MG63 (cell line): ENCODE measurements around the gene NXPH4. TPM values are rescaled to one million over a fixed set of nuclear protein-coding genes. Genes with fewer than 3 reads are reported as not detected.

Source experiments
- DNase-seq: peaks from one replicate; pipeline ENCODE4 v3.0.0-alpha.2; 2020
- H3K27me3 ChIP-seq: fragments of 250-450 bp; sonication (Bioruptor Pico); 2 replicates; pipeline ENCODE4 v1.5.1; 2020; ENCODE audit warnings: mild to moderate bottlenecking, moderate library complexity
- H3K36me3 ChIP-seq: fragments of 250-450 bp; sonication (Bioruptor Pico); 2 replicates; pipeline ENCODE4 v1.5.1; 2020; ENCODE audit warnings: mild to moderate bottlenecking, moderate library complexity
- H3K4me3 ChIP-seq: fragments of 250-450 bp; sonication (Bioruptor Pico); 2 replicates; pipeline ENCODE4 v1.5.1; 2020; ENCODE audit warnings: mild to moderate bottlenecking, moderate library complexity
- H3K9me3 ChIP-seq: fragments of 250-450 bp; sonication (Bioruptor Pico); 2 replicates; pipeline ENCODE4 v1.5.1; 2020; ENCODE audit warnings: mild to moderate bottlenecking, moderate library complexity
- total RNA-seq: library from RNA; depleted of rRNA; stranded (reverse); fragments of >200 nt; shearing (Covaris generic); gene quantifications from 2 replicates; pipeline ENCODE4 v1.2.3, GENCODE V29; 2014; ENCODE audit warnings: low replicate concordance

NXPH4 gene
- total RNA-seq, 1 experiment from 2014 or later = not detected

DNA sequence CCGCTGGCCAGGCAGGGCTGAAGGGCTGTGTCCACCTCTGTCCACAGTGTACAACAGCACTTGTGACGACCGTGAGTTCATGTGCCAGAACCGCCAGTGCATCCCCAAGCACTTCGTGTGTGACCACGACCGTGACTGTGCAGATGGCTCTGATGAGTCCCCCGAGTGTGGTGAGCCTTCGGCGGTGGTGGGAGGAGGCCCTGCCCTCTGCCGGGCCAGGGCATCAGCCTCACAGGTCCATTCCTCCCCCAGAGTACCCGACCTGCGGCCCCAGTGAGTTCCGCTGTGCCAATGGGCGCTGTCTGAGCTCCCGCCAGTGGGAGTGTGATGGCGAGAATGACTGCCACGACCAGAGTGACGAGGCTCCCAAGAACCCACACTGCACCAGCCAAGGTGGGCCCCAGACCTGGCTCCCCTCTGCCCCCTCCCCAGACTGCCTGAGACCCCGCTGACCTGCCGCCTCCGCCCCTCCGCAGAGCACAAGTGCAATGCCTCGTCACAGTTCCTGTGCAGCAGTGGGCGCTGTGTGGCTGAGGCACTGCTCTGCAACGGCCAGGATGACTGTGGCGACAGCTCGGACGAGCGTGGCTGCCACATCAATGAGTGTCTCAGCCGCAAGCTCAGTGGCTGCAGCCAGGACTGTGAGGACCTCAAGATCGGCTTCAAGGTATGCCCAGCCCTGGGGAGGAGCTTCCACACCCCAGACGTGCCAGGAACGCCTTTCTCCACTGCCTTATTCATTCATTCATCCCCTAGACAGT, 20.8 kb upstream of the NXPH4 start:
- H3K4me3 ChIP-seq = no peak overlapping the region
- H3K36me3 ChIP-seq = peaks cover 77% of the 10 kb centered on the region
- no peaks in the 10 kb centered on the region for H3K9me3 ChIP-seq
- DNase-seq = no peak
- no peaks in the 10 kb centered on the region for H3K27me3 ChIP-seq

DNA sequence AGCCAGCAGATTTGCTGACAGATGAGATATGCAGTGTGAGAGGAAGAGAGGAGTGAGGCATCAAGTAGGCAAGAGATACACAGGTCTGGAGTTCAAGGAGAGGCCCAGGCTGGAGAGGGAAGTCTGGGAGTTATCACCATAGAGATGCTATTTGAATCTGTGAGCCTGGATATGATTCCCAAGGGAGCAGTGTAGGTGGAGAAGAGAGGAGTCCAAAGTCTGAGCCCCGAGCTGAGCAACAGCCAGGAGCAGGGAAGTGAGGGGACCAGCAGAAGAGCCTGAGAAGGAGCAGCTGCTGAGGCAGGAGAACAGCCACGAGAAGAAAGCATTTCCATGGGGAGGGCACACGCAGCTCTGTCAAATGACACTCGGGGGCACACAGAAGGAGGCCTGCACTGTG, 20.2 kb upstream of the NXPH4 start:
- no peaks in the 10 kb centered on the region for H3K27me3 ChIP-seq
- DNase-seq = no peak
- H3K36me3 ChIP-seq = peaks cover 74% of the 10 kb centered on the region
- H3K9me3 ChIP-seq = no peaks in the 10 kb centered on the region
- H3K4me3 ChIP-seq = no peak overlapping the region

DNA sequence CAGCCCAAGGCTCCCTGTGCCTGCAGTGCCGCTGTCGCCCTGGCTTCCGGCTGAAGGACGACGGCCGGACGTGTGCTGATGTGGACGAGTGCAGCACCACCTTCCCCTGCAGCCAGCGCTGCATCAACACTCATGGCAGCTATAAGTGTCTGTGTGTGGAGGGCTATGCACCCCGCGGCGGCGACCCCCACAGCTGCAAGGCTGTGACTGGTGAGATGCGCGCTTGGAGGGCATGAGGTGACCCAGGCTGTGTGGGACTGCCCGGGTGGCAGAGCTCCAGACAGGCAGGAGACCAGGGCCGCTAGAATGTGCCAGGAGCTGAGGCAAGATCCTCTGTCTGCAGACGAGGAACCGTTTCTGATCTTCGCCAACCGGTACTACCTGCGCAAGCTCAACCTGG, 19.6 kb upstream of the NXPH4 start:
- peaks cover 70% of the 10 kb centered on the region for H3K36me3 ChIP-seq
- DNase-seq = no peak
- no peaks in the 10 kb centered on the region for H3K9me3 ChIP-seq
- H3K27me3 ChIP-seq = no peaks in the 10 kb centered on the region
- no peak overlapping the region for H3K4me3 ChIP-seq

DNA sequence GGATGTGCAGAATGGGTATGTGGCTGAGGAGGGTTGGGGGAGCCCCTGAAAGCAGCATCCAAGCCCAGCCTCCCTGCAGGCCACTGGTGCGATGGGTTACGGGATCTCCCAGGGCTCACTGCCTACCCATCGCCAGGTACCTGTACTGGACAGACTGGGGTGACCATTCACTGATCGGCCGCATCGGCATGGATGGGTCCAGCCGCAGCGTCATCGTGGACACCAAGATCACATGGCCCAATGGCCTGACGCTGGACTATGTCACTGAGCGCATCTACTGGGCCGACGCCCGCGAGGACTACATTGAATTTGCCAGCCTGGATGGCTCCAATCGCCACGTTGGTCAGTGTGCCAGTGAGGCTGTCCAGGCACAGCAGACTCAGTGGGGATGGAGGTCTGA, 18.3 kb upstream of the NXPH4 start:
- no peak for DNase-seq
- H3K36me3 ChIP-seq = peaks cover 66% of the 10 kb centered on the region
- no peaks in the 10 kb centered on the region for H3K9me3 ChIP-seq
- H3K4me3 ChIP-seq = no peak overlapping the region
- no peaks in the 10 kb centered on the region for H3K27me3 ChIP-seq

DNA sequence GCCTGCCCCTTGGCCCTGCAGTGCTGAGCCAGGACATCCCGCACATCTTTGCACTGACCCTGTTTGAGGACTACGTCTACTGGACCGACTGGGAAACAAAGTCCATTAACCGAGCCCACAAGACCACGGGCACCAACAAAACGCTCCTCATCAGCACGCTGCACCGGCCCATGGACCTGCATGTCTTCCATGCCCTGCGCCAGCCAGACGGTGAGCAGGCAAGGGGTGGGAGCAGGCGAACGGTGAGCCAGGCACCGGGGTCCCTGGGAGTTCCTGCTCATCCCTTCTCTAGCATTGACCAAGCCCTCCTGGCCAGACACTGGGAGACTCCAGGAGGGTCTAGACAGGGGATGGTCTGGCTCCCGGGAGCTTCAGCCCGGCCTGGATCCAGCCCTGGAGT, 17.4 kb upstream of the NXPH4 start:
- H3K4me3 ChIP-seq = no peak overlapping the region
- peaks cover 68% of the 10 kb centered on the region for H3K36me3 ChIP-seq
- H3K27me3 ChIP-seq = no peaks in the 10 kb centered on the region
- H3K9me3 ChIP-seq = no peaks in the 10 kb centered on the region
- DNase-seq = no peak

DNA sequence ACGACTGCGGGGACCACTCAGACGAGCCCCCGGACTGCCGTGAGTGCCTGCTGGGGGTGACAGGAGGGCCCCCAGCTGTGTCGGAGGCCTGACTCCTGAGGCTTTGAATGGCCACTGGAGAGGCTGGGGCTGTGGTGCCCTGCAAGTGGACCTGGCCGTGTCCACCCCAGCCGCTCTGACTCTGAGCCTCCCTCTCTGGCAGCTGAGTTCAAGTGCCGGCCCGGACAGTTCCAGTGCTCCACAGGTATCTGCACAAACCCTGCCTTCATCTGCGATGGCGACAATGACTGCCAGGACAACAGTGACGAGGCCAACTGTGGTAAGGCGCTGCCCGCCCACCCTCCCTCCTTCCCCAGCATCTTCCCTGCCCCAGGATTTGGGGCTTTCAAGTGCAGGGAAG, 16.1 kb upstream of the NXPH4 start:
- H3K9me3 ChIP-seq = no peaks in the 10 kb centered on the region
- H3K36me3 ChIP-seq = peaks cover 66% of the 10 kb centered on the region
- no peak for DNase-seq
- H3K27me3 ChIP-seq = no peaks in the 10 kb centered on the region
- no peak overlapping the region for H3K4me3 ChIP-seq

DNA sequence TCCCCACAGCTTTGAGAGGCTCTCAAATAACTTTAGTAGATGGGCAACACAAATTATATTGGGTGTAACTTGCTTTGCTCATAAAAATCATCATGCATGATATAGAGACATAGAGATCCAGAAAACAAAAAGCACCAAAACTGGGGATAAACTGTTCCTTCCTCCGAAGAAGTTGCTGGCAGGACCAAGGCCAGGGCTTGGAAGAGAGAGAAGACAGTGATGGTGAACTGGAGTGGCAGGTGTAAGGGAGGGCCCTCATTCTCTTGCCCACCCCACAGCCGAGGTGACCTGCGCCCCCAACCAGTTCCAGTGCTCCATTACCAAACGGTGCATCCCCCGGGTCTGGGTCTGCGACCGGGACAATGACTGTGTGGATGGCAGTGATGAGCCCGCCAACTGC, 15.4 kb upstream of the NXPH4 start:
- peaks cover 66% of the 10 kb centered on the region for H3K36me3 ChIP-seq
- no peaks in the 10 kb centered on the region for H3K9me3 ChIP-seq
- no peaks in the 10 kb centered on the region for H3K27me3 ChIP-seq
- H3K4me3 ChIP-seq = no peak overlapping the region
- DNase-seq = no peak

DNA sequence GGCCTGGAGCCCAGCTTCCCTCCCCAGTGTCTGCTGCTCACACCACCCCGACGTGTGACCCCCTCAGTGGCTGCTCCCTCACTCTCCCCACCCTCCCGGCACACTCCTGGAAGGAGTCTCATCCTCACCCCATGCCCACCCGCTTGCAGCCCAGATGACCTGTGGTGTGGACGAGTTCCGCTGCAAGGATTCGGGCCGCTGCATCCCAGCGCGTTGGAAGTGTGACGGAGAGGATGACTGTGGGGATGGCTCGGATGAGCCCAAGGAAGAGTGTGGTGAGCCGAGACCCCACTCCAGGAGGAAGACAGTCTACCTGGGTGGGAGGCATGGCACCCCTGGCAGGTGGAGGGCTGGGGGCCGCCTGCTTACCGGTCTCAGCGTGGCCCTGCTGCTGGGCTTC, 15.0 kb upstream of the NXPH4 start:
- Histone ChIP-seq H3K27me3 (no peaks in the 10 kb centered on the region), H3K36me3 (peaks cover 66% of the 10 kb centered on the region)

DNA sequence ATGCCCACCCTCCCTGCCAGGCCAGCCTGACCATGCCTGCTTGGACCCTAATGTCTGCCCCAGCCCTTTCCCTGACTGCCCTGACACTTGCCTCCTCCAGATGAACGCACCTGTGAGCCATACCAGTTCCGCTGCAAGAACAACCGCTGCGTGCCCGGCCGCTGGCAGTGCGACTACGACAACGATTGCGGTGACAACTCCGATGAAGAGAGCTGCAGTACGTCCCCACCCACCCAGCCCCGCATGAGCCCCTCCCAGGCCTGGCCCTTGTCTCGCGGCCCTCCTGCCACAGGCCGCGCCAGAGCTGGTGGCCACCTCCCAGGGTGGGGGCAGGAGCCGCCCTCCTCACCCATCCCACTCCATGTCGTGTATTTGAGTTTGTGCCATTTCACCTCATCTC, 14.3 kb upstream of the NXPH4 start:
- peaks cover 64% of the 10 kb centered on the region for H3K36me3 ChIP-seq

More for the DNA sequence above, 15.0 kb upstream of the NXPH4 start:
- no peaks in the 10 kb centered on the region for H3K9me3 ChIP-seq
- no peak for DNase-seq
- H3K4me3 ChIP-seq = no peak overlapping the region

DNA sequence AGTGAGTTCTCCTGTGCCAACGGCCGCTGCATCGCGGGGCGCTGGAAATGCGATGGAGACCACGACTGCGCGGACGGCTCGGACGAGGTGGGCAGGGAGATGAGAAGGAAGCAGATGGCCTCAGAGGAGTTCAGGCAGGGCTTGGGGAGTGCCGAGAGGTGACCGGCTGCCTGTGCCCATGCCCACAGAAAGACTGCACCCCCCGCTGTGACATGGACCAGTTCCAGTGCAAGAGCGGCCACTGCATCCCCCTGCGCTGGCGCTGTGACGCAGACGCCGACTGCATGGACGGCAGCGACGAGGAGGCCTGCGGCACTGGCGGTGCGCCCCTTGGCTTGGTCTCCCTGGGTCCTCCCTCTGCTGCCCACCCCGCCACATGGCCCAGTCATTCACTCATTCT, 13.4 kb upstream of the NXPH4 start:
- Histone ChIP-seq H3K9me3 (no peaks in the 10 kb centered on the region), H3K4me3 (no peak overlapping the region), H3K36me3 (peaks cover 59% of the 10 kb centered on the region), H3K27me3 (no peaks in the 10 kb centered on the region)
- no peak for DNase-seq

More for the DNA sequence above, 14.3 kb upstream of the NXPH4 start:
- H3K4me3 ChIP-seq = no peak overlapping the region
- no peak for DNase-seq
- no peaks in the 10 kb centered on the region for H3K27me3 ChIP-seq
- H3K9me3 ChIP-seq = no peaks in the 10 kb centered on the region

DNA sequence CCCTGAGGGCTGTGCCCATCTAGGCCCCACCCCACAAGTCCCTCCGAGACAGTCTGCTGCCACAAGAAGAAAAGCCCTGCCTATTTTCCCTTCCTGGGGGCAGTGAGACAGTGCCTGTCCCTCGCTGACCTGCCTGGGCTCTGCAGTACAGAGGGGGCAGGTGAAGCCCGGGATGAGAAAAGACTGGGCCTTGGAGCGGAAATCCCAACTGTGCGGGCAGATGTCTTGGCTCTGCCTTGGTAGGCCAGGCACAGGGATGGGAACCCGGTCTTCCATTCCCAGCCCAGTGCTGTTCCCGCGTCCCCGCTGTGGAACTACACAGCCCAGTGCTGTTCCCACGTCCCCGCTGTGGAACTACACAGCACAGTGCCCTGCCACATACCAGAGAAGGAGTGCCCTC, 12.8 kb upstream of the NXPH4 start:
- DNase-seq = no peak
- peaks cover 53% of the 10 kb centered on the region for H3K36me3 ChIP-seq

DNA sequence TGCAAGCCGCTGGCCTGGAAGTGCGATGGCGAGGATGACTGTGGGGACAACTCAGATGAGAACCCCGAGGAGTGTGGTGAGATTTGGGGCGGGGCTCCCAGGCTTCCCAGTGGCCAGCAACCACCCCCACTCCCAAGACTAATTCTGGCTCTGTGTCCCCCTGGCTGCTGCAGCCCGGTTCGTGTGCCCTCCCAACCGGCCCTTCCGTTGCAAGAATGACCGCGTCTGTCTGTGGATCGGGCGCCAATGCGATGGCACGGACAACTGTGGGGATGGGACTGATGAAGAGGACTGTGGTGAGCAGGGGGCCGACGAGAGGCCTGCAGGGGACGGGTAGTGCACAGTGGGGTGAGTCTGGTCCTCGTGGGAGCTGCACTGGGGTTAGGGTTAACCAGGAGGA, 12.1 kb upstream of the NXPH4 start:
- H3K9me3 ChIP-seq = no peaks in the 10 kb centered on the region
- no peak for DNase-seq
- H3K27me3 ChIP-seq = no peaks in the 10 kb centered on the region
- no peak overlapping the region for H3K4me3 ChIP-seq
- peaks cover 51% of the 10 kb centered on the region for H3K36me3 ChIP-seq

More for the DNA sequence above, 12.8 kb upstream of the NXPH4 start:
- H3K27me3 ChIP-seq = no peaks in the 10 kb centered on the region
- H3K4me3 ChIP-seq = no peak overlapping the region
- no peaks in the 10 kb centered on the region for H3K9me3 ChIP-seq

DNA sequence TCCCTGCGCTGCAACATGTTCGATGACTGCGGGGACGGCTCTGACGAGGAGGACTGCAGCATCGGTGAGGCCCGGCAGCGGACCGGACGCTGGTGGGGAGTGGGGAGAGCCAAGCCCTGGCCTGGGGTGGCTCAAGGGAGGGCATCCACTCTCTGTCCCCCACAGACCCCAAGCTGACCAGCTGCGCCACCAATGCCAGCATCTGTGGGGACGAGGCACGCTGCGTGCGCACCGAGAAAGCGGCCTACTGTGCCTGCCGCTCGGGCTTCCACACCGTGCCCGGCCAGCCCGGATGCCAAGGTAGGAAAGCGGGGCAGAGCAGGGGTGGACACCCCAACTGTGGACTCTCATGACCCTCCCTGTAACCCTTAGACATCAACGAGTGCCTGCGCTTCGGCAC, 11.4 kb upstream of the NXPH4 start:
- Histone ChIP-seq H3K27me3 (no peaks in the 10 kb centered on the region), H3K4me3 (no peak overlapping the region), H3K36me3 (peaks cover 46% of the 10 kb centered on the region), H3K9me3 (no peaks in the 10 kb centered on the region)
- DNase-seq = no peak

DNA sequence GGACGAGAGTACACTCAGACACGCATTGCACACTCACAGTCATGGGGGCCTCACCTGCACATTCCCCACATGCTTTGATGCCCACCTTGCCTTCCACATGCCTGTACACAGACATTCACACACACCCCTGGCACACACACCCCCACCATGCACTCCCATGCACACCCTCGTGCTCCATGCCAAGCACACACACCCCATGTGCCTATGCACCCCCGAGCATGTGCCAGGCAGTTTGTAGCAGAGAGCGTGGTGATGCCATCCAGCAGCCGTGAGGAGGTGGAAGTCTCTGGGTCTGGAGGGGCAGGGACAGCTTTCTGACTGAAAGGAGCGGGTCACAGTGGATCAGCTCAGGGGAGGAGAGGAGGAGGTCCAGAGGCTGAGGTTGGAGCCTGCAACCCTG, 10.7 kb upstream of the NXPH4 start:
- peaks cover 45% of the 10 kb centered on the region for H3K36me3 ChIP-seq
- no peaks in the 10 kb centered on the region for H3K9me3 ChIP-seq
- no peaks in the 10 kb centered on the region for H3K27me3 ChIP-seq
- H3K4me3 ChIP-seq = no peak overlapping the region
- DNase-seq = no peak

DNA sequence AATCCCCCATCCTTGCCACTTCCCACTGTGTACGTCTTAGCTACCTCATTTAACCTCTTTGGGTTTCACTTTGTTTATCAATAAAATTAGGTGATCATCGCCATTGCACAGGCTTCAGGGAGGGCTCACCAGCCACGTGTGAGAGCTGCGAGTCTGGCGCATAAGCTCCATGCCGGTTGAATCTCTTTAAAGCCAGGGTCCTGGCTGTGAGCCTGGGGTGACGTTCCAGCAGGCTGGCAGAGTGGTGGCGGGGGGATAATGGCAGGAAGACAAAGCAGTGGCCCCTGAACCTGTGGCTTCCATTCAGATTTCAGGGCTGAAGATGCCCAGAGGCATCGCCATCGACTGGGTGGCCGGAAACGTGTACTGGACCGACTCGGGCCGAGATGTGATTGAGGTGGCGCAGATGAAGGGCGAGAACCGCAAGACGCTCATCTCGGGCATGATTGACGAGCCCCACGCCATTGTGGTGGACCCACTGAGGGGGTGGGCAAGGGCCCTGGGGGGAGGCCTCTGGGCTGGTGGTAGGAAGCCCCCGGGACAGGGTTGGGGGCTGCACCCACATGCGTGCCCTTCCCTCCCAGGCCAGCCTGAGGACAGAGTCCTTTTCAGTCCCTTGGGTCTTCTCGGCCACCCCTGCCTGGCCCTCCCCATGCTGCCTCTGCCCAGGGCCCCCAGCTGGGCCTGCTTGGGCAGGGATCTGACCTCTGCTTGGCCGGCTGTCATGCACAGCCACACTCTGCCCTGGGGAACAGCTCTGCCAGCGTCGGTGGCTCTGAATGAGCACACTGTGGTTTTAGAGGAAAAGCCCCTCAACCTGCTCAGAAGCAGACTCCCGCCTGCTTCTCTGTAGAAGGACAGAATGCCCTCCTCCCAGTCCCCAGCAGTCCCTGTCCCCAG, 8.6 kb upstream of the NXPH4 start:
- Histone ChIP-seq H3K4me3 (no peak overlapping the region), H3K9me3 (no peaks in the 10 kb centered on the region), H3K36me3 (peaks cover 48% of the 10 kb centered on the region), H3K27me3 (no peaks in the 10 kb centered on the region)
- no peak for DNase-seq

DNA sequence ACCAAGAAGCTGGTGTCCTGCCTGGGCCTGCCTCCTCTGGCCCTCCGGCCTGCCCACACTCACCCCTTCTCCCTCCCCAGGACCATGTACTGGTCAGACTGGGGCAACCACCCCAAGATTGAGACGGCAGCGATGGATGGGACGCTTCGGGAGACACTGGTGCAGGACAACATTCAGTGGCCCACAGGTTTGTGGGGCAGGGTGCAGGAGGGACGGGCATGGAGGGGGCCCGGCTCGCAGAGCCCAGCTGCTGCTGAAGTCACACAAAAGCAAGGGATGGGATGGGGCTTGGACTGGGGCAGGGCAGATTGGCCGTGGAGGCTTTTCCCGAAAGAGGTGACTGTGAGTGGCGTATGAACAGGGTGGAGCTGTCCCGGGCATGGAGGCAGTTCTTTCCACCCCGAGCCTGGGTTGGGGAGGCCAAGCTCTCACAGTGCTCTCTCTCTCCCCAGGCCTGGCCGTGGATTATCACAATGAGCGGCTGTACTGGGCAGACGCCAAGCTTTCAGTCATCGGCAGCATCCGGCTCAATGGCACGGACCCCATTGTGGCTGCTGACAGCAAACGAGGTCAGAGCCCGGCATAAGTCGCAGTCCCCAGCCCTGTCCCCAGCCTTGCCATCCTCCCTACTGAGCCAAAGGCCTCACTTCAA, 7.8 kb upstream of the NXPH4 start:
- Histone ChIP-seq H3K36me3 (peaks cover 44% of the 10 kb centered on the region), H3K27me3 (no peaks in the 10 kb centered on the region), H3K9me3 (no peaks in the 10 kb centered on the region), H3K4me3 (no peak overlapping the region)
- DNase-seq = peak; percentile 39

DNA sequence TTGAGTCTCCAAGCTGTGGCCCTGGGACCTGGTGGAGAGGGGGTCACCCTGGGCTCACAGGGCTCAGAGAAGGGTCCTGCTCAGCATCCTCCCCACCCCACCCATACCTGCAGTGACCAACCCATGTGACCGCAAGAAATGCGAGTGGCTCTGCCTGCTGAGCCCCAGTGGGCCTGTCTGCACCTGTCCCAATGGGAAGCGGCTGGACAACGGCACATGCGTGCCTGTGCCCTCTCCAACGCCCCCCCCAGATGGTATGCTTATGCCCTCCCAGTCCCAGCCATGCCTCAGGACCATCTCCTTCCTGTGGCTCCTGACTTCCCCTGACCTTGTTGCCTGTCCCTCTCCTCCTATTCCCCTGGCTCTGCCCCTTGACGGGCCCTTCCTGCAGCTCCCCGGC, 6.7 kb upstream of the NXPH4 start:
- Histone ChIP-seq H3K27me3 (no peaks in the 10 kb centered on the region), H3K9me3 (no peaks in the 10 kb centered on the region), H3K4me3 (no peak overlapping the region), H3K36me3 (peaks cover 37% of the 10 kb centered on the region)
- DNase-seq = no peak
